SH-SY5Y (cell line): ENCODE results near the gene LMNB1.

Experiments used
- GATA2 ChIP-seq: IDR thresholded peaks from 2 replicates; pipeline ENCODE4 v1.6.1; 2011; ENCODE audit warnings: mild to moderate bottlenecking, low read depth, low read length
- GATA3 ChIP-seq: IDR thresholded peaks from 2 replicates; pipeline ENCODE4 v1.6.1; 2011; ENCODE audit warnings: low read depth, mild to moderate bottlenecking, low read length, moderate library complexity

- no peak for TF ChIP-seq GATA2
- no peak for TF ChIP-seq GATA3
Measured at GRCh38 chr5:126814721-126815404, 37.9 kb downstream of the LMNB1 start.
